ENCODE data around the gene ASB7. TPM values are rescaled to one million over a fixed set of nuclear protein-coding genes. Genes with fewer than 3 reads are reported as not detected.

Gene ASB7
- total RNA-seq, 1 experiment from 2014 or later, result 14.5 TPM

DNA sequence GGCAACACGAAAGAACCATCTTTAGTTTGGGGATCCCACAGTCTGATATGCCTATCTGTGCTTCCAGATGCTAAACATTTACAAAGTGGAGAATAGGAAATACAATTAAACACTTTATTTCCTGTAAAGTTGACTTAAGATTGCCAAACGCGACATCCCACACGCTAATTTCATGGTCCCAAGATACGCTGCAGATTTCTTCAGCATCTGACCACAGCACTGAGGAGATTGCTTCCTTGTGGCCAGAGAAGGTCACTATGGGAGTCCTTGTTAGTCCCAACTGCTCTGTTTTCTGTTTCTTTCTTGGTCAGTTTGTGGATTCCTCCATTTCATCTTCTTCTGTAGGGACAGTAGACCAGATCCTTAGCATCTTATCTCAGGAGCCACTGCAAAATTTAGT is 43.3 kb downstream of the ASB7 start:
- DNase-seq (ENCODE audit: low spot score), result no peak
- TF ChIP-seq, protein P1, sequence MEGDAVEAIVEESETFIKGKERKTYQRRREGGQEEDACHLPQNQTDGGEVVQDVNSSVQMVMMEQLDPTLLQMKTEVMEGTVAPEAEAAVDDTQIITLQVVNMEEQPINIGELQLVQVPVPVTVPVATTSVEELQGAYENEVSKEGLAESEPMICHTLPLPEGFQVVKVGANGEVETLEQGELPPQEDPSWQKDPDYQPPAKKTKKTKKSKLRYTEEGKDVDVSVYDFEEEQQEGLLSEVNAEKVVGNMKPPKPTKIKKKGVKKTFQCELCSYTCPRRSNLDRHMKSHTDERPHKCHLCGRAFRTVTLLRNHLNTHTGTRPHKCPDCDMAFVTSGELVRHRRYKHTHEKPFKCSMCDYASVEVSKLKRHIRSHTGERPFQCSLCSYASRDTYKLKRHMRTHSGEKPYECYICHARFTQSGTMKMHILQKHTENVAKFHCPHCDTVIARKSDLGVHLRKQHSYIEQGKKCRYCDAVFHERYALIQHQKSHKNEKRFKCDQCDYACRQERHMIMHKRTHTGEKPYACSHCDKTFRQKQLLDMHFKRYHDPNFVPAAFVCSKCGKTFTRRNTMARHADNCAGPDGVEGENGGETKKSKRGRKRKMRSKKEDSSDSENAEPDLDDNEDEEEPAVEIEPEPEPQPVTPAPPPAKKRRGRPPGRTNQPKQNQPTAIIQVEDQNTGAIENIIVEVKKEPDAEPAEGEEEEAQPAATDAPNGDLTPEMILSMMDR (conservative IDR thresholded peaks at IDR 0.05; ENCODE audit: low read depth, low read length), result no peak
- no peak for TF ChIP-seq EZH2 (IDR thresholded peaks at IDR 0.05; ENCODE audit: borderline replicate concordance, low read depth, low read length, poor library complexity, severe bottlenecking)
- H3K27ac ChIP-seq (ENCODE audit: low read depth, low read length, poor library complexity, severe bottlenecking), result no peak overlapping the region
- no peak overlapping the region for H3K4me3 ChIP-seq (ENCODE audit: low read depth, low read length, poor library complexity, severe bottlenecking)
- ChIA-PET POLR2A (ENCODE audit: low non-redundant PET) (no interaction called here), CTCF (no interaction called here)
- H3K4me1 ChIP-seq (ENCODE audit: insufficient read depth, low read length, poor library complexity, severe bottlenecking), result no peaks in the 10 kb centered on the region
- no peaks in the 10 kb centered on the region for H3K27me3 ChIP-seq (replicated peaks; ENCODE audit: insufficient read depth, low read depth, low read length, poor library complexity)
- intact Hi-C loops (cut with micrococcal nuclease; ENCODE audit: unreplicated experiment), result no loop called here
- no peaks in the 10 kb centered on the region for H3K36me3 ChIP-seq (ENCODE audit: insufficient read depth, low read length, poor library complexity, severe bottlenecking)
- BruUV-seq (replicated peaks), result no TSS peak
- H3K9me3 ChIP-seq (ENCODE audit: low read depth, low read length, poor library complexity, severe bottlenecking), result no peaks in the 10 kb centered on the region

DNA sequence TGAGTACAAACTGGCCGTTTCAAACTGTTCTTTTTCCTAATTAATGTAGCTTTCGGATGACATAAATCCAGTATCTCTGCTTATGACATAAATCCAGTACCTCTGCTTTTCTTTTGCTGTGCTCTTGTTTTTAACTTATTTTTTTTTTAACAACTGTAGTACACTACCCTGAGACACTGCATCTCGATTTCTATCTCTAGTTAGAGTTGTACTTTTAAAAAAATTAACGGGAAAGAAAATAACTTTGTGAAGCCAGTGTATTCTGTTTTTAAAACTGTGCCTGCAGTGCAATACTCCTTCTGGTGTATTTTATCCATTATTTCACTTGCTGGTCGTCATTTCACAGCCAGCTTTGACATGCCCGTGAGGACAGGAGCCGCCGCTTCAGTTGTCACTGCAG is 46.6 kb downstream of the ASB7 start:
- no peaks in the 10 kb centered on the region for H3K9me3 ChIP-seq (ENCODE audit: low read depth, low read length, poor library complexity, severe bottlenecking)
- H3K36me3 ChIP-seq (ENCODE audit: insufficient read depth, low read length, poor library complexity, severe bottlenecking), result no peaks in the 10 kb centered on the region
- H3K27me3 ChIP-seq (replicated peaks; ENCODE audit: insufficient read depth, low read depth, low read length, poor library complexity), result no peaks in the 10 kb centered on the region
- no peak overlapping the region for H3K27ac ChIP-seq (ENCODE audit: low read depth, low read length, poor library complexity, severe bottlenecking)
- CTCF ChIA-PET, result no interaction called here
- intact Hi-C loops (cut with micrococcal nuclease; ENCODE audit: unreplicated experiment), result no loop called here
- DNase-seq (ENCODE audit: low spot score), result no peak
- H3K4me3 ChIP-seq (ENCODE audit: low read depth, low read length, poor library complexity, severe bottlenecking), result no peak overlapping the region
- no TSS peak for BruUV-seq (replicated peaks)
- TF ChIP-seq EZH2 (IDR thresholded peaks at IDR 0.05; ENCODE audit: borderline replicate concordance, low read depth, low read length, poor library complexity, severe bottlenecking), result no peak
- TF ChIP-seq, protein P1 (conservative IDR thresholded peaks at IDR 0.05; ENCODE audit: low read depth, low read length), result no peak
- no peaks in the 10 kb centered on the region for H3K4me1 ChIP-seq (ENCODE audit: insufficient read depth, low read length, poor library complexity, severe bottlenecking)
- POLR2A ChIA-PET (ENCODE audit: low non-redundant PET), result no interaction called here

GRCh38 chr15:100650685-100651084 is 48.3 kb downstream of the ASB7 start:
- Histone ChIP-seq H3K27me3 (replicated peaks; ENCODE audit: insufficient read depth, low read depth, low read length, poor library complexity) (no peaks in the 10 kb centered on the region), H3K27ac (ENCODE audit: low read depth, low read length, poor library complexity, severe bottlenecking) (no peak overlapping the region), H3K36me3 (ENCODE audit: insufficient read depth, low read length, poor library complexity, severe bottlenecking) (no peaks in the 10 kb centered on the region), H3K4me3 (ENCODE audit: low read depth, low read length, poor library complexity, severe bottlenecking) (no peak overlapping the region), H3K4me1 (ENCODE audit: insufficient read depth, low read length, poor library complexity, severe bottlenecking) (no peaks in the 10 kb centered on the region), H3K9me3 (ENCODE audit: low read depth, low read length, poor library complexity, severe bottlenecking) (no peaks in the 10 kb centered on the region)
- intact Hi-C loops (cut with micrococcal nuclease; ENCODE audit: unreplicated experiment), result no loop called here
- no TSS peak for BruUV-seq (replicated peaks)
- DNase-seq (ENCODE audit: low spot score), result no peak
- POLR2A ChIA-PET (ENCODE audit: low non-redundant PET), result no interaction called here
- CTCF ChIA-PET, result no interaction called here
- TF ChIP-seq EZH2 (IDR thresholded peaks at IDR 0.05; ENCODE audit: borderline replicate concordance, low read depth, low read length, poor library complexity, severe bottlenecking), result no peak
- TF ChIP-seq, protein P1 (conservative IDR thresholded peaks at IDR 0.05; ENCODE audit: low read depth, low read length), result no peak

Measured in A673 (cell line).